Astrocyte (in vitro differentiated cells and primary cell): Measurements from ENCODE around the gene ACAD8.

Experiments
- CTCF ChIP-seq: IDR thresholded peaks from 2 replicates; pipeline ENCODE4 v1.5.1; 2011; ENCODE audit warnings: low read depth, mild to moderate bottlenecking, inconsistent platforms, low read length, moderate library complexity; ENCODE audit not compliant: insufficient read depth
- EZH2 ChIP-seq: IDR thresholded peaks from 2 replicates; pipeline ENCODE4 v1.6.1; 2012; ENCODE audit warnings: mild to moderate bottlenecking, low read length, inconsistent platforms; ENCODE audit not compliant: insufficient read depth

GRCh38 chr11:134266841-134267251, 13.5 kb downstream of the ACAD8 start:
- TF ChIP-seq CTCF: no peak
- TF ChIP-seq EZH2: no peak
